Loucy (cell line): ENCODE results near the gene ACACB.

Experiments used
- H2AFZ ChIP-seq: fragments of 200-600 bp; sonication (generic); 2 replicates; pipeline ENCODE4 v1.6.0; 2016; ENCODE audit warnings: antibody characterized with exemption, mild to moderate bottlenecking, low read length, moderate library complexity
- H3F3A ChIP-seq: fragments of 200-600 bp; 2 replicates; pipeline ENCODE4 v1.6.0; 2016; ENCODE audit warnings: antibody characterized with exemption, low read depth, mild to moderate bottlenecking
- H3K27me3 ChIP-seq: fragments of 200-600 bp; sonication (generic); 2 replicates; pipeline ENCODE4 v1.6.1; 2014; ENCODE audit warnings: low read length, mild to moderate bottlenecking; ENCODE audit not compliant: insufficient read depth, poor library complexity, severe bottlenecking
- H3K36me3 ChIP-seq: fragments of 200-600 bp; sonication (generic); 2 replicates; pipeline ENCODE4 v1.6.1; 2016; ENCODE audit warnings: low read length; ENCODE audit not compliant: insufficient read depth
- H3K4me1 ChIP-seq: fragments of 200-600 bp; sonication (generic); 2 replicates; pipeline ENCODE4 v1.5.1; 2014; ENCODE audit warnings: low read length, mild to moderate bottlenecking; ENCODE audit not compliant: insufficient read depth, poor library complexity, severe bottlenecking
- H3K4me2 ChIP-seq: fragments of 200-600 bp; sonication (generic); 2 replicates; pipeline ENCODE4 v1.6.0; 2014; ENCODE audit warnings: antibody characterized with exemption, low read length, low read depth, mild to moderate bottlenecking; ENCODE audit not compliant: poor library complexity, severe bottlenecking
- H3K4me3 ChIP-seq: fragments of 200-600 bp; sonication (generic); 2 replicates; pipeline ENCODE4 v1.5.1; 2014; ENCODE audit warnings: low read length, mild to moderate bottlenecking, mixed read lengths; ENCODE audit not compliant: poor library complexity, severe bottlenecking
- H3K79me2 ChIP-seq: fragments of 200-600 bp; sonication (generic); 2 replicates; pipeline ENCODE4 v1.6.1; 2014; ENCODE audit warnings: low read length; ENCODE audit not compliant: insufficient read depth
- H3K9ac ChIP-seq: fragments of 200-600 bp; sonication (generic); 2 replicates; pipeline ENCODE4 v1.6.0; 2014; ENCODE audit warnings: mild to moderate bottlenecking, low read depth, low read length, moderate library complexity; ENCODE audit not compliant: poor library complexity, severe bottlenecking
- H3K9me2 ChIP-seq: fragments of 200-600 bp; sonication (generic); replicated peaks from 2 replicates; pipeline ENCODE4 v1.6.1; 2016; ENCODE audit warnings: low read depth, low read length, mixed read lengths
- H3K9me3 ChIP-seq: fragments of 200-600 bp; sonication (generic); 2 replicates; pipeline ENCODE4 v1.6.1; 2014; ENCODE audit warnings: mild to moderate bottlenecking, antibody characterized with exemption, low read length, low read depth; ENCODE audit not compliant: insufficient read depth
- H4K20me1 ChIP-seq: fragments of 200-600 bp; sonication (generic); 2 replicates; pipeline ENCODE4 v1.6.0; 2014; ENCODE audit warnings: antibody characterized with exemption, low read length, mild to moderate bottlenecking; ENCODE audit not compliant: insufficient read depth, poor library complexity, severe bottlenecking
- EZH2phosphoT487 ChIP-seq: fragments of 200-600 bp; IDR thresholded peaks from 2 replicates; pipeline ENCODE4 v1.6.1; 2018; ENCODE audit warnings: antibody characterized with exemption, mild to moderate bottlenecking, moderate library complexity, borderline replicate concordance
- TF ChIP-seq, protein P1 (sequence below): fragments of 200-600 bp; sonication (generic); conservative IDR thresholded peaks from 2 replicates; pipeline ENCODE4 v1.5.1; 2014; ENCODE audit warnings: mild to moderate bottlenecking, antibody characterized with exemption, low read length

Gene ACACB

DNA sequence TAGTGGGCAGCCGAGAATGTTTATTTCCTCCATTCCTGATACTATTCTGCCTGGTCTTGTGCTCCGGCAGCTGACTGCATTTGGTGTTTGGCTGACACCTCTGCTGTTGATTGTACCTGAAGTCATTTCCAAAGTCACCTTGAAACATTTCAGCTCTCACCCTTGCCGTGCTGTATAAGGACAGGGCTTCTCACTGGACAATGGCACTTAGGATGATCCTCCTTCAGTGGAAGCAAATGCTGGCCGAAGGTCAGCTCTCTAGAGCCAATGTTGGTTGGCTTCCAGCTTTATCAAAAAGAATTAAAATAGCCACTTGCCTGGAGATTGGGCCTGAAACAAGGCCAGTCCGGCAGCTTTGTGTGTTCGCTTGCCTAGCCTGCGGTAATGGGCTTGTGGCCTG lies 44.0 kb downstream of the ACACB start:
- Histone ChIP-seq H2AFZ (no peak overlapping the region), H3K9me2 (no peaks in the 10 kb centered on the region), H3K79me2 (no peaks in the 10 kb centered on the region), H3F3A (peaks cover 2% of the 10 kb centered on the region; the same call in 1 of the 2 replicates), H3K27me3 (no peaks in the 10 kb centered on the region), H4K20me1 (no peaks in the 10 kb centered on the region), H3K4me2 (no peak overlapping the region), H3K36me3 (no peaks in the 10 kb centered on the region), H3K4me3 (no peak overlapping the region), H3K4me1 (peaks cover 8% of the 10 kb centered on the region), H3K9me3 (no peaks in the 10 kb centered on the region), H3K9ac (no peak overlapping the region)
- TF ChIP-seq EZH2phosphoT487: no peak
- TF ChIP-seq, protein P1, sequence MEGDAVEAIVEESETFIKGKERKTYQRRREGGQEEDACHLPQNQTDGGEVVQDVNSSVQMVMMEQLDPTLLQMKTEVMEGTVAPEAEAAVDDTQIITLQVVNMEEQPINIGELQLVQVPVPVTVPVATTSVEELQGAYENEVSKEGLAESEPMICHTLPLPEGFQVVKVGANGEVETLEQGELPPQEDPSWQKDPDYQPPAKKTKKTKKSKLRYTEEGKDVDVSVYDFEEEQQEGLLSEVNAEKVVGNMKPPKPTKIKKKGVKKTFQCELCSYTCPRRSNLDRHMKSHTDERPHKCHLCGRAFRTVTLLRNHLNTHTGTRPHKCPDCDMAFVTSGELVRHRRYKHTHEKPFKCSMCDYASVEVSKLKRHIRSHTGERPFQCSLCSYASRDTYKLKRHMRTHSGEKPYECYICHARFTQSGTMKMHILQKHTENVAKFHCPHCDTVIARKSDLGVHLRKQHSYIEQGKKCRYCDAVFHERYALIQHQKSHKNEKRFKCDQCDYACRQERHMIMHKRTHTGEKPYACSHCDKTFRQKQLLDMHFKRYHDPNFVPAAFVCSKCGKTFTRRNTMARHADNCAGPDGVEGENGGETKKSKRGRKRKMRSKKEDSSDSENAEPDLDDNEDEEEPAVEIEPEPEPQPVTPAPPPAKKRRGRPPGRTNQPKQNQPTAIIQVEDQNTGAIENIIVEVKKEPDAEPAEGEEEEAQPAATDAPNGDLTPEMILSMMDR: no peak

DNA sequence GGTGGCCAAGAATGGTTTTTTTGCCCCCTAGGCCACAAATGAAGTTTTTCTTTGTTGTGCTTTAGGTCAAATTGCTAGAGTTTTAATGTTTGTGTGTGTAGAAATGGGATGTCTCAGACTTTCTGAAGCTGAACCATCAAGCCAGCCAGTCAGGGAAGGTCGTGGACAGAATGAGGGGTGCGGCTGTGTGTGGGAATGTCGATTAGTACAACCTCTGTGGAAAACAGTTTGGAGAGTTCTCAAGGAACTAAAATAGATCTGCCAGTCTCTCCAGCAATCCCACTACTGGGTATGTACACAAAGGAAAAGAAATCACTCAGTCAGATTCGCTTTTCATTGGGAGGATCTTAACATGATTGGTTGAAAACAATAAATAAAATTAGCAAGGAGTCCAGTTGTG lies 44.5 kb downstream of the ACACB start:
- no peaks in the 10 kb centered on the region for H3K79me2 ChIP-seq
- H4K20me1 ChIP-seq: no peaks in the 10 kb centered on the region
- H3K9me2 ChIP-seq: no peaks in the 10 kb centered on the region
- no peaks in the 10 kb centered on the region; the same call in 1 of the 2 replicates for H3F3A ChIP-seq
- H3K4me2 ChIP-seq: no peak overlapping the region
- TF ChIP-seq, protein P1: no peak
- TF ChIP-seq EZH2phosphoT487: no peak
- H3K4me3 ChIP-seq: no peak overlapping the region
- no peaks in the 10 kb centered on the region for H3K9me3 ChIP-seq
- H3K9ac ChIP-seq: no peak overlapping the region
- no peak overlapping the region for H2AFZ ChIP-seq
- peaks cover 4% of the 10 kb centered on the region for H3K4me1 ChIP-seq
- H3K27me3 ChIP-seq: no peaks in the 10 kb centered on the region
- H3K36me3 ChIP-seq: no peaks in the 10 kb centered on the region

DNA sequence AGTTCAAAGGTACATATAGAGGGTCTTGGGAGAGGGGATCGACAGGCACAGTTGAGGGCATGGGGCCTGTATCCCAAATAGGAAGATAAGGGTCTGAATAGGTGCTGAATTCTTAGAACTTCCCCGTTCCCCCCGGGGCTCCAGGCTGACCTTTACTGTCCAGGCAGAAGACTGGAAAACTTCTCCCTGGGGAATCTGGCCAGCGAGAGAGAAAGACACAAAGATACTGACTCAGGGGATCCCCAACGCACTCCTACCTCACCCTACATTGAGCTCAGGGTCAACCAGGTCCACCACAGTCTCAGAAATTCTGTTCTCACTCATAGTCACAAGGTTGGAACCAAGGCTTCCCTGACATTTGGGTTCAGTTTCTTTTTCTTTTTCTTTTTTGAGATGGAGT lies 46.2 kb downstream of the ACACB start:
- Histone ChIP-seq H3K79me2 (no peaks in the 10 kb centered on the region), H4K20me1 (no peaks in the 10 kb centered on the region), H3F3A (no peaks in the 10 kb centered on the region; the same call in 1 of the 2 replicates), H2AFZ (no peak overlapping the region), H3K4me3 (no peak overlapping the region), H3K9me2 (no peaks in the 10 kb centered on the region), H3K9ac (no peak overlapping the region), H3K9me3 (no peaks in the 10 kb centered on the region), H3K4me1 (peaks cover 4% of the 10 kb centered on the region), H3K27me3 (no peaks in the 10 kb centered on the region), H3K4me2 (no peak overlapping the region), H3K36me3 (no peaks in the 10 kb centered on the region)
- no peak for TF ChIP-seq EZH2phosphoT487
- TF ChIP-seq, protein P1: no peak
